Measurements from ENCODE around the gene DYNAP. TPM values are rescaled to one million over a fixed set of nuclear protein-coding genes. Genes with fewer than 3 reads are reported as not detected.

DYNAP gene
- polyA plus RNA-seq, 3 donors: not detected

- Mint-ChIP-seq H3K27ac (no peak overlapping the region), H3K36me3 (no peaks in the 10 kb centered on the region), H3K4me3 (no peak overlapping the region), H3K9me3 (peaks cover 0 to 1% (median 0%) of the 10 kb centered on the region in 7 donors), H3K4me1 (no peaks in the 10 kb centered on the region), H3K27me3 (ENCODE audit: low read depth in 3 of 3) (peaks cover 0 to 2% (median 1%) of the 10 kb centered on the region in 3 donors)
- Histone ChIP-seq H3K9ac (ENCODE audit: insufficient read depth, low read length, poor library complexity, severe bottlenecking) (no peak overlapping the region), H3K27me3 (ENCODE audit: control insufficient read depth in 2 of 2, insufficient read depth in 2 of 2, low read length in 2 of 2) (no peaks in the 10 kb centered on the region), H3K4me1 (ENCODE audit: control insufficient read depth in 1 of 2, insufficient read depth in 2 of 2, low read length in 2 of 2) (no peaks in the 10 kb centered on the region), H3K9me3 (replicated peaks in 1 of 2; ENCODE audit: control insufficient read depth in 1 of 2, insufficient read depth in 1 of 2, low read length in 2 of 2) (peaks cover 0 to 8% of the 10 kb centered on the region in 2 donors), H3K4me2 (replicated peaks; ENCODE audit: extremely low read depth, low read length, poor library complexity, severe bottlenecking) (no peak overlapping the region), H3K27ac (ENCODE audit: low read depth in 1 of 2, low read length in 2 of 2) (no peak overlapping the region), H4K20me1 (ENCODE audit: insufficient read depth, low read length) (no peaks in the 10 kb centered on the region), H3K36me3 (replicated peaks in 1 of 2; ENCODE audit: control insufficient read depth in 1 of 2, insufficient read depth in 2 of 2, low read length in 2 of 2) (no peaks in the 10 kb centered on the region), H3K4me3 (replicated peaks in 1 of 3; ENCODE audit: low read depth in 2 of 3, low read length in 3 of 3) (no peak overlapping the region), H2AFZ (ENCODE audit: insufficient read depth, low read depth, low read length, poor library complexity, severe bottlenecking) (no peak overlapping the region), H3K79me2 (ENCODE audit: insufficient read depth, low read length) (no peaks in the 10 kb centered on the region)
- TF ChIP-seq, protein P1, sequence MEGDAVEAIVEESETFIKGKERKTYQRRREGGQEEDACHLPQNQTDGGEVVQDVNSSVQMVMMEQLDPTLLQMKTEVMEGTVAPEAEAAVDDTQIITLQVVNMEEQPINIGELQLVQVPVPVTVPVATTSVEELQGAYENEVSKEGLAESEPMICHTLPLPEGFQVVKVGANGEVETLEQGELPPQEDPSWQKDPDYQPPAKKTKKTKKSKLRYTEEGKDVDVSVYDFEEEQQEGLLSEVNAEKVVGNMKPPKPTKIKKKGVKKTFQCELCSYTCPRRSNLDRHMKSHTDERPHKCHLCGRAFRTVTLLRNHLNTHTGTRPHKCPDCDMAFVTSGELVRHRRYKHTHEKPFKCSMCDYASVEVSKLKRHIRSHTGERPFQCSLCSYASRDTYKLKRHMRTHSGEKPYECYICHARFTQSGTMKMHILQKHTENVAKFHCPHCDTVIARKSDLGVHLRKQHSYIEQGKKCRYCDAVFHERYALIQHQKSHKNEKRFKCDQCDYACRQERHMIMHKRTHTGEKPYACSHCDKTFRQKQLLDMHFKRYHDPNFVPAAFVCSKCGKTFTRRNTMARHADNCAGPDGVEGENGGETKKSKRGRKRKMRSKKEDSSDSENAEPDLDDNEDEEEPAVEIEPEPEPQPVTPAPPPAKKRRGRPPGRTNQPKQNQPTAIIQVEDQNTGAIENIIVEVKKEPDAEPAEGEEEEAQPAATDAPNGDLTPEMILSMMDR (IDR thresholded peaks at IDR 0.05): no peak
- intact Hi-C loops (cut with micrococcal nuclease): no loop called here
- no peak for DNase-seq
These were observed 39.9 kb downstream of the DYNAP start for GRCh38 chr18:54630963-54631362.

- H3K4me2 ChIP-seq (replicated peaks; ENCODE audit: extremely low read depth, low read length, poor library complexity, severe bottlenecking): no peak overlapping the region
- H3K36me3 ChIP-seq (replicated peaks in 1 of 2; ENCODE audit: control insufficient read depth in 1 of 2, insufficient read depth in 2 of 2, low read length in 2 of 2): no peaks in the 10 kb centered on the region
- no peaks in the 10 kb centered on the region for H3K9me3 ChIP-seq (replicated peaks in 1 of 2; ENCODE audit: control insufficient read depth in 1 of 2, insufficient read depth in 1 of 2, low read length in 2 of 2)
- H2AFZ ChIP-seq (ENCODE audit: insufficient read depth, low read depth, low read length, poor library complexity, severe bottlenecking): no peak overlapping the region
- no peaks in the 10 kb centered on the region for H3K36me3 Mint-ChIP-seq
- H3K27me3 Mint-ChIP-seq (ENCODE audit: low read depth in 3 of 3): peaks cover 1 to 3% (median 2%) of the 10 kb centered on the region in 3 donors
- H3K27me3 ChIP-seq (ENCODE audit: control insufficient read depth in 2 of 2, insufficient read depth in 2 of 2, low read length in 2 of 2): no peaks in the 10 kb centered on the region
- H3K9me3 Mint-ChIP-seq: no peaks in the 10 kb centered on the region
- H3K27ac ChIP-seq (ENCODE audit: low read depth in 1 of 2, low read length in 2 of 2): no peak overlapping the region
- no peak for DNase-seq
- no peak overlapping the region for H3K4me3 ChIP-seq (replicated peaks in 1 of 3; ENCODE audit: low read depth in 2 of 3, low read length in 3 of 3)
- TF ChIP-seq, protein P1 (IDR thresholded peaks at IDR 0.05): no peak
- no peak overlapping the region for H3K27ac Mint-ChIP-seq
- intact Hi-C loops (cut with micrococcal nuclease): no loop called here
- no peak overlapping the region for H3K4me3 Mint-ChIP-seq
- no peaks in the 10 kb centered on the region for H3K79me2 ChIP-seq (ENCODE audit: insufficient read depth, low read length)
- WGBS (ENCODE audit: insufficient coverage): 80% methylated on average over 1 of the region's 4 CpGs
- H3K4me1 Mint-ChIP-seq: no peaks in the 10 kb centered on the region
- no peaks in the 10 kb centered on the region for H4K20me1 ChIP-seq (ENCODE audit: insufficient read depth, low read length)
- no peak overlapping the region for H3K9ac ChIP-seq (ENCODE audit: insufficient read depth, low read length, poor library complexity, severe bottlenecking)
- H3K4me1 ChIP-seq (ENCODE audit: control insufficient read depth in 1 of 2, insufficient read depth in 2 of 2, low read length in 2 of 2): no peaks in the 10 kb centered on the region
These were observed 45.2 kb downstream of the DYNAP start for GRCh38 chr18:54636217-54636616.
